Dendritic cell treated with granulocyte-macrophage colony-stimulating factor and Interleukin-4, amounts not matched to agents 40 ng/mL and 50 ng/mL, for 4 days (primary cell): ENCODE results near the gene DTNBP1.
A peak's percentile ranks its signal among the peaks of the same experiment; 100 is the strongest.

Experiments
- H3K27ac Mint-ChIP-seq: one replicate; pipeline ENCODE4 v1.8.0; 2022; ENCODE audit warnings: mild to moderate bottlenecking, mixed read lengths
- H3K27me3 Mint-ChIP-seq: one replicate; pipeline ENCODE4 v1.8.0; 2022; ENCODE audit warnings: mild to moderate bottlenecking, mixed read lengths
- H3K36me3 Mint-ChIP-seq: one replicate; pipeline ENCODE4 v1.8.0; 2022; ENCODE audit warnings: low read depth, mixed read lengths
- H3K4me1 Mint-ChIP-seq: one replicate; pipeline ENCODE4 v1.8.0; 2022; ENCODE audit warnings: low read depth, mixed read lengths
- H3K4me3 Mint-ChIP-seq: one replicate; pipeline ENCODE4 v1.8.0; 2022; ENCODE audit warnings: mild to moderate bottlenecking, moderate library complexity, mixed read lengths
- H3K9me3 Mint-ChIP-seq: one replicate; pipeline ENCODE4 v1.8.0; 2022; ENCODE audit warnings: mixed read lengths
- intact Hi-C: fragments of 100-400 bp; cut with micrococcal nuclease; formaldehyde crosslinking; loops from one replicate; pipeline ENCODE4 v1.15.0; 2022

The DTNBP1 gene

GRCh38 chr6:15580326-15580725 is 82.5 kb downstream of the DTNBP1 start:
- Mint-ChIP-seq H3K4me1 (peaks cover 33% of the 10 kb centered on the region), H3K9me3 (no peaks in the 10 kb centered on the region), H3K27ac (peak overlapping the region; percentile 50), H3K36me3 (peaks cover 21% of the 10 kb centered on the region), H3K27me3 (no peaks in the 10 kb centered on the region), H3K4me3 (no peak overlapping the region)
- intact Hi-C loops, result no loop called here

DNA sequence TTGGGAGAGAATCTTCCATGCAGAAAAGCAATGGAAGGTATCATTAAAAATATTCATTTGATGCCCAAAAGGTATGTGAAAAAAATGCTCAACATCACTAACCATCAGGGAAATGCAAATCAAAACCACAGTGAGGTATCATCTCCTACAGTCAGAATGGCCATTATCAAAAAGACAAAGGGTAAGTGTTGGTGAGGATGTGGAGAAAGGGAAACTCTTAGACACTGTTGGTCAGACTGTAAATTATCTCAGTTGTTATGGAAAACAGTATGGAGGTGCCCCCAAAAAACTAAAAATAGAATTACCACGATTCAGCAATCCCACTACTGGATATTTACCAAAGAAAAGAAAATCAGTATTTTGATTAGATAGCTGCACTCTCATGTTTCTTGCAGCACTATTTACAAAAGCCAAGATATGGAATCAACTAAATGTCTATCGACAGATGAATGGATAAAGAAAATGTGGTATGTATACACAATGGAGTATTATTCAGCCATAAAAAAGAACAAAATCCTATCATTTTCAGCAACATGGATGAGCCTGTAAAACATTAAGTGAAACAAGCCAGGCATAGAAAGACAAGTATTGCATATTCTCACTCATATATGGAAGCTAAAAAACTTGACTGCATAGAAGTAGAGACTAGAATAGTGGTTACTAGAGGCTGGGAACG is 84.0 kb downstream of the DTNBP1 start:
- H3K27ac Mint-ChIP-seq, result no peak overlapping the region

GRCh38 chr6:15577550-15578171 is 85.2 kb downstream of the DTNBP1 start:
- Mint-ChIP-seq H3K9me3 (no peaks in the 10 kb centered on the region), H3K27ac (no peak overlapping the region), H3K4me3 (no peak overlapping the region), H3K4me1 (peaks cover 38% of the 10 kb centered on the region), H3K36me3 (peaks cover 21% of the 10 kb centered on the region), H3K27me3 (no peaks in the 10 kb centered on the region)
- intact Hi-C loops, result no loop called here

More for the DNA sequence above, 84.0 kb downstream of the DTNBP1 start:
- Mint-ChIP-seq H3K4me3 (no peak overlapping the region), H3K9me3 (no peaks in the 10 kb centered on the region), H3K36me3 (peaks cover 21% of the 10 kb centered on the region), H3K27me3 (no peaks in the 10 kb centered on the region), H3K4me1 (peaks cover 38% of the 10 kb centered on the region)
- intact Hi-C loops, result no loop called here

GRCh38 chr6:15577106-15577505 is 85.7 kb downstream of the DTNBP1 start:
- Mint-ChIP-seq H3K36me3 (peaks cover 21% of the 10 kb centered on the region), H3K4me1 (peaks cover 38% of the 10 kb centered on the region), H3K27ac (peak overlapping the region; percentile 20), H3K4me3 (no peak overlapping the region), H3K27me3 (no peaks in the 10 kb centered on the region), H3K9me3 (no peaks in the 10 kb centered on the region)
- intact Hi-C loops, result no loop called here

DNA sequence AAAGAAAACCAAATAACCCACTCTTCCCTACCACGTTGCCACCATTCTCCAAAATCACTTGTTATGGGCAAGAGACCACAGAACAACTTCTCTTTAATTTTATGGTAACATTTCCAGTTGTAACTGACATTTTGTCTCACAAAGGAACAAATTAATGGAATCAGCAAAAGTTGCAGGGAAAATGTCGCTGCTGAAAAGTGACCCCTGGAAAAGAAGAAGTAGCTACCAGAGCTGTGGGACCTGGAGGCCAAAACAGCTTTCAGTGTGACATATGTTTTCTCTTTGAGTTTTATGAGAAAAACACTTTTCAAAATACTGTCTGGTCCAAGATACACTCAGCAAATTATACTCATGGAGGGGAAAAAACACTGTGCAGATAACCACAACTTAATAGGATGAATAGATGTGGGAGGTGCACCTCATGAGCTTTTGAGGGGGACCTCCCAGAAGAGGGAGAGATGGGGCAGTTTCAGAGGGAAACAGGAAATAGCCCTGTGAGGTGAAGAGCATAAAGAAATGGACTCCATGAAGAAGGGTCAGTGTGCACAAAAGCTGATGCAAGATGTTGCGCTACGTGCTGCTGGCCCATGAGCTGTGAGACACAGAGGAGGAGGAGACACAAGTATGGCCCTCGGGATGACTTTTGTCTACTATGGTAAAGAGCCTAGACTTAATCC is 87.3 kb downstream of the DTNBP1 start:
- Mint-ChIP-seq H3K4me1 (peaks cover 32% of the 10 kb centered on the region), H3K27me3 (no peaks in the 10 kb centered on the region), H3K36me3 (peaks cover 21% of the 10 kb centered on the region), H3K4me3 (peak overlapping the region; percentile 0), H3K27ac (peak overlapping the region; percentile 88), H3K9me3 (no peaks in the 10 kb centered on the region)
- intact Hi-C loops, result no loop called here

GRCh38 chr6:15574486-15574885 is 88.3 kb downstream of the DTNBP1 start:
- Mint-ChIP-seq H3K27ac (peak overlapping the region; percentile 88), H3K4me3 (no peak overlapping the region), H3K9me3 (no peaks in the 10 kb centered on the region), H3K36me3 (peaks cover 21% of the 10 kb centered on the region), H3K4me1 (peaks cover 36% of the 10 kb centered on the region), H3K27me3 (no peaks in the 10 kb centered on the region)
- intact Hi-C loops, result no loop called here

GRCh38 chr6:15574023-15574422 is 88.8 kb downstream of the DTNBP1 start:
- Mint-ChIP-seq H3K9me3 (no peaks in the 10 kb centered on the region), H3K4me3 (no peak overlapping the region), H3K4me1 (peaks cover 41% of the 10 kb centered on the region), H3K36me3 (peaks cover 17% of the 10 kb centered on the region), H3K27me3 (no peaks in the 10 kb centered on the region), H3K27ac (peak overlapping the region; percentile 45)
- intact Hi-C loops, result no loop called here

DNA sequence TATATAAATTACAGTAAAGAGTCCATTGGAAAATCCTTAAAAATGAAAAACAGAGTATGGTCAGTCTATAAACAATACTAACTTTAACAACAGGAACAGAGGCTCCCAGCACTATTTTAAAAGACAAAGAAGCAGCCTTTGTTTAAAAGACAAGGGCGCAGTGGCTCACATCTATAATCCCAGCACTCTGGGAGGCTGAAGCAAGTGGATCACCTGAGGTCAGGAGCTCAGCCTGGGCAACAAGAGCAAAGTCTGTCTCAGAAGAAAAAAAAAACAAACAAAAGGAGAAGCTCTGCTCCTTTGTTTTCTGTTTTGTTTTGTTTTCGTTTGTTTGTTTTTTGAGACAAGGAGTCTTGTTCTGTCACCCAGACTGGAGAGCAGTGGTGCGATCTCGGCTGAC is 89.4 kb downstream of the DTNBP1 start:
- Mint-ChIP-seq H3K36me3 (peaks cover 14% of the 10 kb centered on the region), H3K27ac (peak overlapping the region; percentile 45), H3K27me3 (no peaks in the 10 kb centered on the region), H3K4me3 (no peak overlapping the region), H3K4me1 (peaks cover 40% of the 10 kb centered on the region), H3K9me3 (no peaks in the 10 kb centered on the region)
- intact Hi-C loops, result no loop called here

DNA sequence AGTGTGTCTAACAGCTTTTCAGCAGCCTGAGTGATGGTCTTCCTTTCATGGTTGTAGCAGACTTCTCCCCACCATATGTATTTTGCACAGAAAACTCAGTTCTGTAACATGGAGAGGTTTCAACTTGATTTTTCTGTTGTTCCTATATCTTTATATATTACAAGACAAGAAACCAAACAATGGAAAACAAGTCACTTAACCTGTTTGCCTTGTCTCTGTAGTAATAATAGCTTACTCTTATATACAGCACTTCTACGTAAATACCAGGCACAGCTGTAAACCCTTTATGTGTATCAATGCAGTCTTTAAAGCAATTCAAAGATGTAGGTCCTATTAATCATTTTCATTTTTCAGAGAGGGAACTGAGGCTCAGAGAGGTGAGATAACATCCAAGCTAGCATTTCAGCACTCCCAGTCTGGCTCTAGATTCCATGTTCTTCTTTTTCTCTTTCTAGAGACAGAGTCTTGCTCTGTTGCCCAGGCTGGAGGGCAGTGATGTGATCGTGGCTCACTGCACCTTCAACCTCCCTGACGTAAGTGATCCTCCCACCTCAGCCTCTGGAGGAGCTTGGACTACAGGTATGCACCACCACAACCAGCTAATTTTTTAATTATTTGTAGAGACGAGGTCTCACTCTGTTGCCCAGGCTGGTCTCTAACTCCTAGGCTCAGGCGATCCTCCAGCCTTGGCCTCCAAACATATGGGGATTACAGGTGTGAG is 90.4 kb downstream of the DTNBP1 start:
- no peaks in the 10 kb centered on the region for H3K27me3 Mint-ChIP-seq

DNA sequence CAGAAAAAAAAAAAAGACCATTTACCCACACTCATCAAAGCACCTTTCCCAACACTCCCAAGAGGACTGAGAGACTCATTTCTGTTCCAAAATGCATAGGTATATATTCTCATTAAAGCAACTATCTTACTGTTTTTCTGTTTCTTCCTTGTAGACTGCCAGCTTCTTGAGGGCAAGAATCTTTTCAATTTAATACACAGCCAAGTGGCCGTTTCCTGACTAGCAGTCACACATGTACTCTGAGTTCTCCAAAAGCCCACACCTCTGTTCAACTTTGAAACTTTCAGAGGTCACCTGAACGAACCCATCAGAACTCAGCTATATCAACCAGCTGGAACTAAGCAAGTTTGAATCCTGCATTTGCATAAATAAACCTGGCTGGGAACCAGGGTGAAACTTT is 92.7 kb downstream of the DTNBP1 start:
- H3K4me3 Mint-ChIP-seq, result no peak overlapping the region
- no peaks in the 10 kb centered on the region for H3K27me3 Mint-ChIP-seq
- H3K27ac Mint-ChIP-seq, result no peak overlapping the region
- peaks cover 14% of the 10 kb centered on the region for H3K4me1 Mint-ChIP-seq
- intact Hi-C loops, result no loop called here
- no peaks in the 10 kb centered on the region for H3K9me3 Mint-ChIP-seq
- H3K36me3 Mint-ChIP-seq, result peaks cover 5% of the 10 kb centered on the region

More for the DNA sequence above, 90.4 kb downstream of the DTNBP1 start:
- H3K4me3 Mint-ChIP-seq, result no peak overlapping the region
- H3K27ac Mint-ChIP-seq, result no peak overlapping the region
- intact Hi-C loops, result no loop called here
- H3K4me1 Mint-ChIP-seq, result peaks cover 31% of the 10 kb centered on the region
- H3K36me3 Mint-ChIP-seq, result peaks cover 12% of the 10 kb centered on the region
- H3K9me3 Mint-ChIP-seq, result no peaks in the 10 kb centered on the region

GRCh38 chr6:15569035-15569995 is 93.5 kb downstream of the DTNBP1 start:
- no peaks in the 10 kb centered on the region for H3K27me3 Mint-ChIP-seq
- H3K27ac Mint-ChIP-seq, result no peak overlapping the region
- H3K36me3 Mint-ChIP-seq, result peaks cover 5% of the 10 kb centered on the region
- H3K4me3 Mint-ChIP-seq, result no peak overlapping the region
- intact Hi-C loops, result no loop called here
- H3K4me1 Mint-ChIP-seq, result peaks cover 10% of the 10 kb centered on the region
- H3K9me3 Mint-ChIP-seq, result no peaks in the 10 kb centered on the region

- H3K4me3 Mint-ChIP-seq, result no peak overlapping the region
- peak overlapping the region; percentile 23 for H3K27ac Mint-ChIP-seq
- peaks cover 2% of the 10 kb centered on the region for H3K36me3 Mint-ChIP-seq
These were observed 99.9 kb downstream of the DTNBP1 start for GRCh38 chr6:15562977-15563376.

More at GRCh38 chr6:15562977-15563376, 99.9 kb downstream of the DTNBP1 start:
- Mint-ChIP-seq H3K27me3 (no peaks in the 10 kb centered on the region), H3K4me1 (peaks cover 15% of the 10 kb centered on the region), H3K9me3 (no peaks in the 10 kb centered on the region)
- intact Hi-C loops, result no loop called here
